Left hindlimb (tissue), 1 donor: ENCODE results near the gene TRIM71.
"Not testable (repeated sequence)": the region's sequence is repeated elsewhere in the genome, so short reads cannot be mapped to it uniquely, and the experiment has no call there.

Source experiments
- DNase-seq: peaks from one replicate; pipeline ENCODE4 v3.0.0-alpha.2; 2018

Gene TRIM71

GRCh38 chr3:32843510-32844321 is 25.9 kb downstream of the TRIM71 start:
- DNase-seq: no peak

GRCh38 chr3:32844322-32844654 is 26.5 kb downstream of the TRIM71 start:
- no peak for DNase-seq

GRCh38 chr3:32844914-32845313 is 27.1 kb downstream of the TRIM71 start:
- no peak for DNase-seq

- DNase-seq: not testable (repeated sequence)
These were observed 27.7 kb downstream of the TRIM71 start for GRCh38 chr3:32845546-32845945.

DNA sequence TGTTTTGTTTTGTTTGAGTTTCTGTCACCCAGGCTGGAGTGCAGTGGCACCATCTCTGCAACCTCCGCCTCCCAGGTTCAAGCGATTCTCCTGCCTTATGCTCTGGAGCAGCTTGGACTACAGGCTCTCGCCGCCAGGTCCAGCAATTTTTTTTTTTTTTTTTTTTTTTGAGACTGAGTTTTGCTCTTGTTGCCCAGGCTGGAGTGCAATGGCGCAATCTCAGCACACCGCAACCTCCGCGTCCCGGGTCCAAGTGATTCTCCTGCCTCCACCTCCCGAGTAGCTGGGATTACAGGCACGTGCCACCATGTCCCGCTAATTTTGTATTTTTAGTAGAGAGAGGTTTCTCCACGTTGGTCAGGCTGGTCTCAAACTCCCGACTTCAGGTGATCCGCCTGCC is 29.2 kb downstream of the TRIM71 start:
- DNase-seq: not testable (repeated sequence)

DNA sequence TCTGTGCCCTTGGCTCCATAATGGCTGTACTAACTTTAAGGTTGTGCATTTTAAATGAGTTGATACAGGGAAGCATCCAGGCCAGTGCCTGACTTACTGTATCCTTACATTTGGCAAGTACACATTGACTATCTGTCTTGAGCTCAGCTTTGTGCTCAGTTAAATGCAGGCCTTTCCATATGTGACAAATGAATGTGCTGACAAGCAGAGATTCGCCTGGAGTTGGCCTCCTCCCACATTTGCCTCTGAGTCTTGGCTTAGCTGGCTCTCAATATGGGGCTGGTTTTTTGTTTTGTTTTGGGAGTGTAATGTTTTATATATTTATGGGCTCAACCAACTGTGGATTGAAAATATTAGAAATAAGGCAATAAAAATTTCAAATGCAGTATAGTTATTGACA is 29.7 kb downstream of the TRIM71 start:
- DNase-seq: no peak

DNA sequence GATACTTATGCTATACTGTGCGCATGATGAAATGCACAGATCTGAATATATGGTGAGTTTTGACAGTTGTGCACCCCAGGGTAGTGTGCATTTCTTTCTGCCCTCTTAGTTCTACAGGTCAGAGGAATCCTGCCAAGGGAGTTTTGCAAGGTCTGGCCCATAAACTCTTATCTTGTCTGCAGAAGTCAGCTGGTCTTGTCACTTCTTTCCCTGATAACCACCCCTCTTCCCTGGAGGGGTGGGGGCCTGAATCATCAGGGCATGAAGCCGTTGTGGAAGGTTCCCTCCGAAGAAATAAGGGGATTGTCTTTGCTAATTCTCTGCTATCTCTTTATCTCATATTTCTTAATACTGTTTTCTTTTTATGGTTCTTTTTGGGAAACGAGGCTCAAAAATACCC is 30.4 kb downstream of the TRIM71 start:
- DNase-seq: no peak

GRCh38 chr3:32849046-32849445 is 31.2 kb downstream of the TRIM71 start:
- DNase-seq: no peak

- DNase-seq: no peak
These were observed 32.4 kb downstream of the TRIM71 start for GRCh38 chr3:32850226-32850625.

GRCh38 chr3:32850636-32851035 is 32.8 kb downstream of the TRIM71 start:
- no peak for DNase-seq

- DNase-seq: no peak
These were observed 34.3 kb downstream of the TRIM71 start for GRCh38 chr3:32852146-32852545.

- no peak for DNase-seq
These were observed 37.7 kb downstream of the TRIM71 start for GRCh38 chr3:32855350-32855953.

DNA sequence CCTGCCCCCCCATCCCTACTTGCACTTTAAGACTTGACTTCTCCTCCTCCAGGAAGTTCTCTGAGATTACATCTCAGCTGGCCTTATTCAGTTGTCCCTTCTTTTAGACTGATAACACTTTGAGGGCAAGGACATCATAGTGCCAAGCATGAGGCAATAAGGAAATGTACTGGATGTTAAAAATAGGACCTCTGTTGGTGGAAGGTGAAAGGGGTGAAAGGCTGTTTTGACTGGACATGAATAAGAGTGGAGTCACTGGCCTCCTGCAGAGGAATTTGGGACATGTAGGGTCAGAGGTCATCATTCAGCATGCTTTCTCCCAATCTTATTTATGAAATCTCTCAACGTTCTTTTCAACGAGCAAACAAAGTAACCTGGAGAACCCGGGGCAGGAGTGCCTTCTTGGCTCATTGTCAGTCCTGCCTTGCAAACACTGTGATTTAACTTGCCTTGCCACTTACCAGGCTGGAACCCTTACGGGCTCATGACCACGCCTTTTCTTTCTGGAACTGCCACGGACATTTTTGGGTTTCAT is 38.6 kb downstream of the TRIM71 start:
- no peak for DNase-seq

DNA sequence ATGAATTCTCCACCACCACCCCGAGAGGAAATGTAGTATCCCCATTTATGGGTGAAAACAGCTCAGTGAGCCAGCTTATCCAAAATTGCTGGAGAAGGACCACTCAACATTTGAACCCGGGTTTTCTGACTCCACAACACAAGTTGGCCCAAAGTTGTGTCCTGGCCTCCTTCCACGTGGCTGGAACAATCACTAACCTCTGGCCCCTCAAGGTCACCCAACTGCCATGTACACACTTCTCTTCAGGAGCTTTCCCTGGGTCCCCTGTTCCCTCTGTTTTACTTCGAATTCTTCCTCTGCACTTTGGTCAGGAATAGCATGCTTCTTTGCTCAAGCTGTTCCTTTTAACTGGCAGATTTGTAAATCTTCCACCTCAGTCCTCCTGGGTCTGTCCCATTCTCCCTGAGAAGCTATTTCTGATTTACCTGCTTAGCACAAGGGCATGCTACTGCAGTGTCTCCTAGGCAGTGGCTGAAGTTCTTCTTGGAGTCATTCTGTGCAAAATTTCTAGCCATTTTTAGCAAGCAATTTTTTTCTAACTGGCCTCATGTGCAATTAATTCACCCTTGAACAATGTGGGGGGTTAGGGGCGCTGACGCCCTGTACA is 39.2 kb downstream of the TRIM71 start:
- DNase-seq: no peak

DNA sequence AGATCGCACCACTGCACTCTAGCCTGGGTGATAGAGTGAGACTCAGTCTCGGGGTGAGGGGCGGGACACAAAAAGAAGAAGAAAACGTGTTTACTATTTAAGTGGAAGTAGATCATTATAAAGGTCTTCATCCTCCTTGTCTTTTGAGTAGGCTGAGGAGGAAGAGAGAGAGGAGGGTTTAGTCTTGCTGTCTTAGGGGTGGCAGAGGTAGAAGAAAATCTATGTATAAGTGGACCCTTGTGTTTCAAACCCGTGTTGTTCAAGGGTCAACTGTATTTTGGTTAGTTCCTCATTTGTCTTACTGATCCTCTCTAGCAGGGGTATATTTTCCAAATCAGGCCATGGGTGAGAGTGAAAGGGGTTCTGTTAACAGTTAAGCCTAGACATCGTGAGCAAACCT is 40.1 kb downstream of the TRIM71 start:
- no peak for DNase-seq

DNA sequence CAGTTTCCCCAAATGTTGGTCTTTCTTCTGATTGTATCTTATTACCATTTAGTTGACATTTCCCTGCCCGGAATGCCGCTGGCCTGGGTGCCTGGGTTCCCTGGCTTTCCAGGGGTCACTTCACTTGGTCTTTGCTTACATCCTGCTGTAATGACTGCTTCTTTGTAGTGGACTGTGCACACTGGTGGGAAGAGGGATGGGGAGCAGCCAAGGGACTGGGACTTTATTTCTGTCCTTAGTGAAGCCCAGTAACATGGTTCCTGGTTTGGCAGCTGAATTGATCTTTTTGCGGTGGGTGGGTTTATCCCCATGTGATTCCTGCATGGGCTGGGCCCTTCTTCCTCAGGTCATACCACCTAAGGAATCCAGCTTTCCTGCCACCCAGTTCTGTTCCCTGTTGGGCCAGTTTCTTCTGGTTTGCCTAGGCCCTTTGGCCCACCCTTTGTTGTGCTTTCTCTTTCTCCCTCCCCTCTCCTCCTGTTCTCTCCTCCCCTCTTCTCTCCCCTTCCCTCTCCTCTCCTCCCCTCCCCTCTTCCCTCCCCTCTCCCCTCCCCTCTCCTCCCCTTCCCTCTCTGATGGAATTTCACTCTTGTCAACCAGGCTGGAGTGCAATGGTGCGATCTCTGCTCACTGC is 41.9 kb downstream of the TRIM71 start:
- no peak for DNase-seq

DNA sequence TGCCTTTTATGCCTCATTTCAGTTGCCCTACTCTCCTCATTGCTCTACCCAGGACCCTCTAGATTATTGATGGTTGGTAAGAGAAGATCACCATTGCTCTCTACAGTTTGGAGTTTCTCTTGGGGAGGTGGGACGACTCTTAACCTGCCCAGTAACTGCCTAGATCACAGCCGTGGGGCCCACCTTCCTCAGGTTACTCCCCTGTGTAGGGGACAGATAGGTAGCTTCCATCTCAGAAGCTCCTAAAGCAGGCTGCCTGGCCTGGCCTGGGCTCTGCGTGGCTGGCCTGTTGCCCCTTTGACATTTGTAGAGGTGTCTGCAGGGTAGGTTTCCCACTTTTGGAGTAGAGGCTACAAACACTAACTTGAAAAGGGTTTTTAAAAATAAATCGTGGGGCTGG is 42.7 kb downstream of the TRIM71 start:
- no peak for DNase-seq

DNA sequence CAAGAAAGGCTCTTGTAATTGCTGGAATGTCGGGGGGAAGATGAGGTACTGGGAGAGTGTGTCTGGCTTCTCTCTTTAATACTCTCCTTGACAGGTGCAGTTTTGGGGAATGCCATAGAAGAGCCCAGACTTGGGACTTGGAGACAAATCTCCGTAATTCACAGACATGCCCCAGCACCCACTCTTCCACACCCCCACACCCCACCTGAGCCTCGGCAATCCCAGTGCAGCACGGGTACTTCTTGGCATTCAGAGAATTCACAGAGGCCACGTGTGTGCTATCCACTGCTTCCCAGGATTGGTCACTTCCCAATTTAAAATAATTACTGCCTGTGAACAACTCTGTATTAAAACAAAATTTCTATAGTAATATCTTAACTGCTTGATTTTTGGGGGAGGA is 43.9 kb downstream of the TRIM71 start:
- DNase-seq: no peak

DNA sequence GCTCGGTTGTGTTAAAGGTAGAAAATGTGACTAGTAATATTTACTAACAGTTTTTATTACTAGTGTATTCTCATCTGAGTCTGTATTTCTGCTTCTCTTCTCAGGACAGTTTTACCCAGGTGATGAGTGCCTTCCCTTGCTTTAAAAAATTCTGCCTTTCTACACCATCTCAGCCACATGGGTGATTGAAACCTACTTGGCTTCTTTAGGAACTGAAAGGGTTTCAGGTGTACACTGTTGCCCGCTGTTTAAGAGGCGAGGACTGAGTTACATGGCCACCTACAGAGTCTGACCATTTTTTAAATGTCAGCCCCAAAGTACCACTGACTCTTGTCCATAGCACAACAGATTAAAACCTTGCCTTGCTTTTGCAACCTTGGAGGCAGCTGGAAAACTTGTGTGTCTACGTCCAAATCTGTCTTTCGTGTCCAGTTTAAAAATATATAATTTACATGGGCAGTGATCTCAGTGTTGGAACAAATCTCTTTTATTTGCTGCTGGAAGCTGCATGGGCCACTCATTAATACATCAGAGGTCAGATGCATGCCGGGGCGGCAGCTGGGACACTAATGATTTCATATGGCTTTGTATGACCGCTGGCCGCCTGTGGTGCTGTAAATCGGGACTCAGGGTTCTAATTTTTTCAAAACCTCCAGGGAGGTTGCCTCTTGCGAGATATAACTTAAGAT is 44.6 kb downstream of the TRIM71 start:
- DNase-seq: no peak

GRCh38 chr3:32862936-32863487 is 45.2 kb downstream of the TRIM71 start:
- DNase-seq: no peak

DNA sequence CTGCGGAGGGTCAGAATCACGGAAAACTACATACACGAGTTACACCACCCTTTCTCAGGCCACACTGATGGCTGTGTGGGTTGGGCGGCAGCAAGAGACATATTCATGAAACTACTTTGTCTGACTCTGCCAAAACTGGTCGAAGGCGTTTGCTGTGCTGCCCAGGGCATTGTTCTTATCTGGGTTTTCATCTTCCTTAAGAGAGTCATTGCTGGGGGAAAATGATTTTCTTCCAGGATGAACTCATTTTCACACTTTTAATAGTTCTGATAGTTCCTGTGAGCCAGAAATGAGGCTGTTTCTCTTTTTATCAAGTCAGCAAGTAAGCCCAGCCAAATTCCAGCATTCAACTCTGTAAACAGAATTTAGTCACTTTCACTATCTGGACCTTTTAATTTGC is 47.6 kb downstream of the TRIM71 start:
- DNase-seq: no peak

GRCh38 chr3:32866533-32866932 is 48.7 kb downstream of the TRIM71 start:
- no peak for DNase-seq

DNA sequence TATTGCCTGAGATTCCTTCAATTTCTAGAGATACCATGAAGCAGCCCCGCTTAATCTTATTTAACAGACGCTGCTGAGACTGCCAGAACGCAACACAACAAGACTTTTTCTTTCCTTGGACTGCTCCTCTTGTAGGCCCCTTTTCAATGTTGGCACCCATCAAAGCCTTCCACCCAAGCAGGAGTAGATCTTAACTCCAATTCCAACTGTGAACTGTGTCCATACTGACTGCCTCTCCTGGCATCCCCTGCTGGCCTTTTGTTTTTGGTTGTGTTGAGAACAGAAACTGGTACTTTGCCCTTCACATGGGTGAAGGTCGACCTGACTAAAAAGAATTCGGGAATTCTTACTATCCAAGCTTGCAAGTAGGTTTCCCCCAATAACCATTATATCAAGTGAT is 50.2 kb downstream of the TRIM71 start:
- DNase-seq: no peak
